Hepatocyte (in vitro differentiated cells): ENCODE measurements around the gene FAM219B. TPM values are rescaled to one million over a fixed set of nuclear protein-coding genes. Genes with fewer than 3 reads are reported as not detected.

Source experiments
- DNase-seq: peaks from one replicate; pipeline ENCODE4 v3.0.0-alpha.2; 2016; ENCODE audit warnings: low spot score
- H2AFZ ChIP-seq: fragments of 200-600 bp; sonication (generic); 2 replicates; pipeline ENCODE4 v1.6.0; 2016; ENCODE audit warnings: antibody characterized with exemption, mild to moderate bottlenecking
- H3K27ac ChIP-seq: fragments of 200-600 bp; sonication (generic); 2 replicates; pipeline ENCODE4 v1.5.1; 2016; ENCODE audit warnings: mild to moderate bottlenecking
- H3K27me3 ChIP-seq: fragments of 200-600 bp; sonication (generic); 2 replicates; pipeline ENCODE4 v1.6.1; 2016
- H3K36me3 ChIP-seq: fragments of 200-600 bp; sonication (generic); replicated peaks from 2 replicates; pipeline ENCODE4 v1.5.1; 2016; ENCODE audit warnings: low read depth; ENCODE audit not compliant: insufficient read depth
- H3K4me1 ChIP-seq: fragments of 200-600 bp; sonication (generic); 2 replicates; pipeline ENCODE4 v1.5.1; 2016; ENCODE audit warnings: mild to moderate bottlenecking, moderate library complexity; ENCODE audit not compliant: insufficient read depth
- H3K4me2 ChIP-seq: fragments of 200-600 bp; sonication (generic); 2 replicates; pipeline ENCODE4 v1.6.0; 2016
- H3K4me3 ChIP-seq: fragments of 200-600 bp; sonication (generic); 2 replicates; pipeline ENCODE4 v1.5.1; 2016; ENCODE audit warnings: mild to moderate bottlenecking
- H3K79me2 ChIP-seq: fragments of 200-600 bp; sonication (generic); 2 replicates; pipeline ENCODE4 v1.6.0; 2017; ENCODE audit warnings: mild to moderate bottlenecking
- H3K9me2 ChIP-seq: fragments of 200-600 bp; sonication (generic); replicated peaks from 2 replicates; pipeline ENCODE4 v1.6.0; 2017; ENCODE audit warnings: mild to moderate bottlenecking; ENCODE audit not compliant: insufficient read depth
- H3K9me3 ChIP-seq: fragments of 200-600 bp; sonication (generic); 2 replicates; pipeline ENCODE4 v1.5.1; 2016; ENCODE audit warnings: low read depth, mild to moderate bottlenecking
- H4K20me1 ChIP-seq: fragments of 200-600 bp; sonication (generic); 2 replicates; pipeline ENCODE4 v1.6.0; 2016; ENCODE audit warnings: mild to moderate bottlenecking; ENCODE audit not compliant: insufficient read depth, poor library complexity, severe bottlenecking
- EZH2 ChIP-seq: fragments of 200-600 bp; sonication (generic); IDR thresholded peaks from 2 replicates; pipeline ENCODE4 v1.6.1; 2016; ENCODE audit warnings: antibody characterized with exemption, mild to moderate bottlenecking, borderline replicate concordance
- EZH2phosphoT487 ChIP-seq: fragments of 200-600 bp; sonication (generic); IDR thresholded peaks from one replicate; pipeline ENCODE4 v1.6.1; 2018; ENCODE audit warnings: antibody characterized with exemption, mild to moderate bottlenecking, low read depth, moderate library complexity; ENCODE audit not compliant: unreplicated experiment, severe bottlenecking
- WGBS: methylation state at CpG from one replicate; pipeline ENCODE4 v1.1.6; 2016; ENCODE audit warnings: low lambda C conversion rate; ENCODE audit errors: missing lambda C conversion rate; 5-methylcytosine and 5-hydroxymethylcytosine counted together
- polyA plus RNA-seq: library from polyadenylated mRNA; unstranded; fragments of >200 nt; fragmentation: Nextera tagmentation; extraction: Ambion mirVana; gene quantifications from 2 replicates; pipeline ENCODE4 v1.2.1, GENCODE V29; 2016
- total RNA-seq: library from RNA; depleted of rRNA; stranded (reverse); fragments of >200 nt; gene quantifications from 2 replicates; pipeline ENCODE4 v1.2.3, GENCODE V29; 2014
- TF ChIP-seq, protein P1 (sequence below): fragments of 200-600 bp; sonication (generic); IDR thresholded peaks from 2 replicates; pipeline ENCODE4 v1.5.1; 2016; ENCODE audit warnings: antibody characterized with exemption, mild to moderate bottlenecking; ENCODE audit not compliant: poor library complexity

The FAM219B gene
- total and polyA plus RNA-seq, 2 experiments from 2014 or later, result 35.9 to 36.9 TPM

DNA sequence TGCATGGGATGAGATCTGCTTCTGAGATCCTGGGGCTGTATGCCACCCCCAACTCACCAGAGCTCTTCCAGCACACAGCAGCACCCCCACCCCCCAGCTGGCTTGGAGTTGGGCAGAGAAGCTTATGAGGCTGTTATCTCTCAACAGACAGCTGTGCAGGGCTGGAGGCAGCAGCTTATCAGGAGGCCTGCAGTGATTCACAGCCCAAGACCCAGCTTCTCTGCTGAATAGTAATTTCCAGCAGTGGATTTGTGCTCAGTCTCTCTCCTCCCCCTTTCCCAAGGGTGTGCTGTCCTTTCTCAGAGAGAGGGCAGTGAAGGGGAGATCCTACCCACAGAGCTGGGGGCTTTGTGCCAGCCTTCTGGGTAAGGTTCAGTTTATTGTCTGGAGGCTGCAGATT lies 47.9 kb upstream of the FAM219B start:
- no peaks in the 10 kb centered on the region for H3K9me3 ChIP-seq
- H4K20me1 ChIP-seq, result peaks cover 3% of the 10 kb centered on the region
- H3K27me3 ChIP-seq, result peaks cover 23% of the 10 kb centered on the region
- DNase-seq, result peak; percentile 86
- H3K4me1 ChIP-seq, result peaks cover 43% of the 10 kb centered on the region
- H2AFZ ChIP-seq, result no peak overlapping the region
- peak overlapping the region; percentile 76 for H3K4me3 ChIP-seq
- H3K4me2 ChIP-seq, result peak overlapping the region; percentile 97
- no peaks in the 10 kb centered on the region for H3K36me3 ChIP-seq
- H3K27ac ChIP-seq, result peak overlapping the region; percentile 90
- H3K9me2 ChIP-seq, result no peaks in the 10 kb centered on the region
- peaks cover 11% of the 10 kb centered on the region for H3K79me2 ChIP-seq
- TF ChIP-seq EZH2 (no peak), EZH2phosphoT487 (no peak)
- TF ChIP-seq, protein P1, sequence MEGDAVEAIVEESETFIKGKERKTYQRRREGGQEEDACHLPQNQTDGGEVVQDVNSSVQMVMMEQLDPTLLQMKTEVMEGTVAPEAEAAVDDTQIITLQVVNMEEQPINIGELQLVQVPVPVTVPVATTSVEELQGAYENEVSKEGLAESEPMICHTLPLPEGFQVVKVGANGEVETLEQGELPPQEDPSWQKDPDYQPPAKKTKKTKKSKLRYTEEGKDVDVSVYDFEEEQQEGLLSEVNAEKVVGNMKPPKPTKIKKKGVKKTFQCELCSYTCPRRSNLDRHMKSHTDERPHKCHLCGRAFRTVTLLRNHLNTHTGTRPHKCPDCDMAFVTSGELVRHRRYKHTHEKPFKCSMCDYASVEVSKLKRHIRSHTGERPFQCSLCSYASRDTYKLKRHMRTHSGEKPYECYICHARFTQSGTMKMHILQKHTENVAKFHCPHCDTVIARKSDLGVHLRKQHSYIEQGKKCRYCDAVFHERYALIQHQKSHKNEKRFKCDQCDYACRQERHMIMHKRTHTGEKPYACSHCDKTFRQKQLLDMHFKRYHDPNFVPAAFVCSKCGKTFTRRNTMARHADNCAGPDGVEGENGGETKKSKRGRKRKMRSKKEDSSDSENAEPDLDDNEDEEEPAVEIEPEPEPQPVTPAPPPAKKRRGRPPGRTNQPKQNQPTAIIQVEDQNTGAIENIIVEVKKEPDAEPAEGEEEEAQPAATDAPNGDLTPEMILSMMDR, result no peak

DNA sequence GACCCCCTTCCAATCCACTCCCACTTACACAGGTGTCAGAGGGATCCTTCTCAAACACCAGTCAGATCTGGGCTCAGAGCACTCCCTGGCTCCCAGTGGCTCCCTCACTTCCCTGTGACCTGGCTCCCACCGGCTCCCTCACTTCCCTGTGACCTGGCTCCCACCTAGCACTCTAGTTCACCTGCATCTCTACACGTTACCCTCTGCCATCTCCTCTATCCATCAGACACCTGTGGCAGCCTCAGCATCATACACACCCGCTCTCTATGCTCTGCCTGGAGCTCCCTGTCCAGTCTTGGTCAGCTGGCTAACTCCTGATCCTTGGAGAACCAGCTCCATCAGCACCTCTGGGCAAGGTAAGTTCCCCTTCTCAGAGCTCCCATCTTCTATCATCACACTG lies 44.4 kb upstream of the FAM219B start:
- Histone ChIP-seq H4K20me1 (peaks cover 3% of the 10 kb centered on the region), H3K9me2 (no peaks in the 10 kb centered on the region), H3K27me3 (peaks cover 4% of the 10 kb centered on the region), H3K36me3 (no peaks in the 10 kb centered on the region), H3K4me1 (peaks cover 17% of the 10 kb centered on the region), H3K4me2 (no peak overlapping the region), H3K9me3 (no peaks in the 10 kb centered on the region), H3K27ac (no peak overlapping the region), H3K79me2 (peaks cover 11% of the 10 kb centered on the region), H3K4me3 (no peak overlapping the region), H2AFZ (no peak overlapping the region)
- TF ChIP-seq, protein P1, result no peak
- TF ChIP-seq EZH2 (no peak), EZH2phosphoT487 (no peak)
- no peak for DNase-seq
- WGBS, result 67% methylated on average over 3 of the region's 3 CpGs

GRCh38 chr15:74950078-74950908 lies 43.6 kb upstream of the FAM219B start:
- TF ChIP-seq EZH2phosphoT487, result no peak
- TF ChIP-seq, protein P1, result peak; percentile 98
- Histone ChIP-seq H3K9me3 (no peaks in the 10 kb centered on the region), H3K79me2 (peaks cover 5% of the 10 kb centered on the region), H2AFZ (no peak overlapping the region), H3K27me3 (no peaks in the 10 kb centered on the region), H3K4me3 (no peak overlapping the region), H4K20me1 (peaks cover 3% of the 10 kb centered on the region), H3K27ac (no peak overlapping the region), H3K9me2 (no peaks in the 10 kb centered on the region), H3K36me3 (no peaks in the 10 kb centered on the region), H3K4me1 (peaks cover 10% of the 10 kb centered on the region), H3K4me2 (no peak overlapping the region)
- DNase-seq, result peak; percentile 85
- WGBS, result 38% methylated on average over 7 of the region's 7 CpGs
